GM23338 (cell line): ENCODE data around the gene HAS3. TPM values are rescaled to one million over a fixed set of nuclear protein-coding genes. Genes with fewer than 3 reads are reported as not detected.

Experiments
- ATAC-seq: fragments of 200-7000 bp; cut with Tn5 transposase; 3 replicates; pipeline ENCODE4 v1.9.1; 2020
- DNase-seq: peaks from one replicate; pipeline ENCODE4 v3.0.0-alpha.2; 2015; ENCODE audit warnings: low spot score
- H2AFZ ChIP-seq: fragments of 200-600 bp; sonication (generic); 2 replicates; pipeline ENCODE4 v1.8.0; 2016; ENCODE audit warnings: antibody characterized with exemption, mild to moderate bottlenecking, moderate library complexity
- H3F3A ChIP-seq: fragments of 200-600 bp; sonication (generic); replicated peaks from 2 replicates; pipeline ENCODE4 v1.8.0; 2017; ENCODE audit warnings: antibody characterized with exemption, mixed run types, low read depth
- H3K27ac ChIP-seq: fragments of 200-600 bp; sonication (generic); 2 replicates; pipeline ENCODE4 v1.6.1; 2016; ENCODE audit warnings: low read depth
- H3K27me3 ChIP-seq: fragments of 200-600 bp; sonication (generic); 2 replicates; pipeline ENCODE4 v1.8.0; 2016; ENCODE audit warnings: mild to moderate bottlenecking, mixed run types, moderate library complexity; ENCODE audit not compliant: insufficient read depth
- H3K36me3 ChIP-seq: fragments of 200-600 bp; sonication (generic); 2 replicates; pipeline ENCODE4 v1.8.0; 2016; ENCODE audit warnings: mild to moderate bottlenecking; ENCODE audit not compliant: insufficient read depth
- H3K4me1 ChIP-seq: fragments of 200-600 bp; sonication (generic); 2 replicates; pipeline ENCODE4 v1.8.0; 2016; ENCODE audit warnings: mild to moderate bottlenecking, moderate library complexity; ENCODE audit not compliant: insufficient read depth
- H3K4me2 ChIP-seq: fragments of 200-600 bp; sonication (generic); 2 replicates; pipeline ENCODE4 v1.7.1; 2017; ENCODE audit warnings: mixed run types
- H3K4me3 ChIP-seq: fragments of 200-600 bp; sonication (generic); 2 replicates; pipeline ENCODE4 v1.6.1; 2016; ENCODE audit warnings: mixed run types
- H3K79me2 ChIP-seq: fragments of 200-600 bp; sonication (generic); replicated peaks from 2 replicates; pipeline ENCODE4 v1.8.0; 2017; ENCODE audit warnings: mild to moderate bottlenecking; ENCODE audit not compliant: insufficient read depth
- H3K9me2 ChIP-seq: fragments of 200-600 bp; sonication (generic); 2 replicates; pipeline ENCODE4 v1.8.0; 2017; ENCODE audit not compliant: insufficient read depth
- H4K20me1 ChIP-seq: fragments of 200-600 bp; sonication (generic); replicated peaks from 2 replicates; pipeline ENCODE4 v1.8.0; 2017; ENCODE audit warnings: mild to moderate bottlenecking; ENCODE audit not compliant: insufficient read depth
- H3K27ac Mint-ChIP-seq: 2 replicates; pipeline ENCODE4 v1.8.0; 2020; ENCODE audit warnings: inconsistent platforms, mild to moderate bottlenecking, moderate library complexity, mixed read lengths
- H3K27me3 Mint-ChIP-seq: 3 replicates; pipeline ENCODE4 v1.8.0; 2022; ENCODE audit warnings: low read depth, mild to moderate bottlenecking, moderate library complexity, mixed read lengths, inconsistent platforms; ENCODE audit not compliant: insufficient read depth, poor library complexity
- H3K36me3 Mint-ChIP-seq: 3 replicates; pipeline ENCODE4 v1.8.0; 2021; ENCODE audit warnings: low read depth, mild to moderate bottlenecking, inconsistent platforms, moderate library complexity, mixed read lengths
- H3K4me1 Mint-ChIP-seq: 3 replicates; pipeline ENCODE4 v1.8.0; 2020; ENCODE audit warnings: mild to moderate bottlenecking, inconsistent platforms, mixed read lengths
- H3K4me3 Mint-ChIP-seq: 3 replicates; pipeline ENCODE4 v1.8.0; 2021; ENCODE audit warnings: moderate library complexity, mild to moderate bottlenecking, inconsistent platforms, mixed read lengths
- H3K9me3 Mint-ChIP-seq: 3 replicates; pipeline ENCODE4 v1.8.0; 2020; ENCODE audit warnings: moderate library complexity, mild to moderate bottlenecking, inconsistent platforms, mixed read lengths
- CREB1 ChIP-seq: fragments of 250-450 bp; sonication (Bioruptor Pico); IDR thresholded peaks from 2 replicates; pipeline ENCODE4 v1.5.0; 2020; ENCODE audit warnings: low read depth, mild to moderate bottlenecking, moderate library complexity
- EZH2 ChIP-seq: fragments of 200-600 bp; sonication (generic); IDR thresholded peaks from one replicate; pipeline ENCODE4 v1.8.0; 2017; ENCODE audit warnings: antibody characterized with exemption, mild to moderate bottlenecking, low read depth; ENCODE audit not compliant: unreplicated experiment
- JUNB ChIP-seq: IDR thresholded peaks from one replicate; pipeline ENCODE4 v1.6.1; 2016; ENCODE audit warnings: antibody characterized with exemption; ENCODE audit not compliant: unreplicated experiment
- POLR2AphosphoS5 ChIP-seq: IDR thresholded peaks from 2 replicates; pipeline ENCODE4 v1.6.1; 2016; ENCODE audit warnings: antibody characterized with exemption, low read depth
- ZNF331 ChIP-seq: fragments of 250-450 bp; sonication (Bioruptor Pico); IDR thresholded peaks from 2 replicates; pipeline ENCODE4 v1.5.0; 2020; ENCODE audit warnings: low read depth, mild to moderate bottlenecking, moderate library complexity
- polyA plus RNA-seq: library from polyadenylated mRNA; unstranded; fragments of >200 nt; fragmentation: Nextera tagmentation; extraction: Ambion mirVana; gene quantifications from 2 replicates; pipeline ENCODE4 v1.2.1, GENCODE V29; 2016
- total RNA-seq: library from RNA; depleted of rRNA; stranded (reverse); fragments of >200 nt; shearing (Covaris generic); gene quantifications from 2 replicates; pipeline ENCODE4 v1.2.3, GENCODE V29; 2014
- TF ChIP-seq, protein P1 (sequence below): IDR thresholded peaks from one replicate; pipeline ENCODE4 v1.6.1; 2018; ENCODE audit warnings: antibody characterized with exemption; ENCODE audit not compliant: unreplicated experiment
- TF ChIP-seq, protein P2 (sequence below), 2 experiments: fragments of 200-600 bp in 1 of 2; sonication (generic) in 1 of 2; conservative IDR thresholded peaks; 2 replicates each; pipeline versions ENCODE4 v1.5.1 to v1.6.1; 2016 to 2017; ENCODE audit warnings: antibody characterized with exemption in 2 of 2, low read depth in 2 of 2, mild to moderate bottlenecking in 2 of 2, moderate library complexity in 1 of 2
- TF ChIP-seq, protein P3 (sequence below): IDR thresholded peaks from 2 replicates; pipeline ENCODE4 v1.6.1; 2016; ENCODE audit warnings: antibody characterized with exemption

HAS3 gene
- total and polyA plus RNA-seq, 2 experiments from 2014 or later = 7.3 to 54.9 TPM

DNA sequence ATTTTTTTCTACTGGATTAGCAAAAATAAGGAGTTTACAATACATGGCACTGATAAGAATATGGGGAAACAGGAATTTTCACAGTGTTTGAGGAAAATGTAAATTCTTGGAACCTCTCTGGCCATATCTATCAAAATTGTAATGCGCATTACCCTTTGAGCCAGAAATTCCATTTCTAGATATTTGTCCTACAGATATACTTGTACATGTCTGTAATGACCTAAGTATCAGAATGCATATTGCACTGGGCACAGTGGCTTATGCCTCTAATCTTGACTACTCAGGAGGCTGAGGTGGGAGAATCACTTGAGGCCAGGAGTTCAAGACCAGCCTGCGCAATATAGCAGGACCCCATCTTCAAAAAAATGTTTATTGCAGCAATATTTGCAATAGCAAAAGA, 25.8 kb upstream of the HAS3 start (continued):
- TF ChIP-seq, protein P1, sequence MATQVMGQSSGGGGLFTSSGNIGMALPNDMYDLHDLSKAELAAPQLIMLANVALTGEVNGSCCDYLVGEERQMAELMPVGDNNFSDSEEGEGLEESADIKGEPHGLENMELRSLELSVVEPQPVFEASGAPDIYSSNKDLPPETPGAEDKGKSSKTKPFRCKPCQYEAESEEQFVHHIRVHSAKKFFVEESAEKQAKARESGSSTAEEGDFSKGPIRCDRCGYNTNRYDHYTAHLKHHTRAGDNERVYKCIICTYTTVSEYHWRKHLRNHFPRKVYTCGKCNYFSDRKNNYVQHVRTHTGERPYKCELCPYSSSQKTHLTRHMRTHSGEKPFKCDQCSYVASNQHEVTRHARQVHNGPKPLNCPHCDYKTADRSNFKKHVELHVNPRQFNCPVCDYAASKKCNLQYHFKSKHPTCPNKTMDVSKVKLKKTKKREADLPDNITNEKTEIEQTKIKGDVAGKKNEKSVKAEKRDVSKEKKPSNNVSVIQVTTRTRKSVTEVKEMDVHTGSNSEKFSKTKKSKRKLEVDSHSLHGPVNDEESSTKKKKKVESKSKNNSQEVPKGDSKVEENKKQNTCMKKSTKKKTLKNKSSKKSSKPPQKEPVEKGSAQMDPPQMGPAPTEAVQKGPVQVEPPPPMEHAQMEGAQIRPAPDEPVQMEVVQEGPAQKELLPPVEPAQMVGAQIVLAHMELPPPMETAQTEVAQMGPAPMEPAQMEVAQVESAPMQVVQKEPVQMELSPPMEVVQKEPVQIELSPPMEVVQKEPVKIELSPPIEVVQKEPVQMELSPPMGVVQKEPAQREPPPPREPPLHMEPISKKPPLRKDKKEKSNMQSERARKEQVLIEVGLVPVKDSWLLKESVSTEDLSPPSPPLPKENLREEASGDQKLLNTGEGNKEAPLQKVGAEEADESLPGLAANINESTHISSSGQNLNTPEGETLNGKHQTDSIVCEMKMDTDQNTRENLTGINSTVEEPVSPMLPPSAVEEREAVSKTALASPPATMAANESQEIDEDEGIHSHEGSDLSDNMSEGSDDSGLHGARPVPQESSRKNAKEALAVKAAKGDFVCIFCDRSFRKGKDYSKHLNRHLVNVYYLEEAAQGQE = no peak
- TF ChIP-seq, protein P2, sequence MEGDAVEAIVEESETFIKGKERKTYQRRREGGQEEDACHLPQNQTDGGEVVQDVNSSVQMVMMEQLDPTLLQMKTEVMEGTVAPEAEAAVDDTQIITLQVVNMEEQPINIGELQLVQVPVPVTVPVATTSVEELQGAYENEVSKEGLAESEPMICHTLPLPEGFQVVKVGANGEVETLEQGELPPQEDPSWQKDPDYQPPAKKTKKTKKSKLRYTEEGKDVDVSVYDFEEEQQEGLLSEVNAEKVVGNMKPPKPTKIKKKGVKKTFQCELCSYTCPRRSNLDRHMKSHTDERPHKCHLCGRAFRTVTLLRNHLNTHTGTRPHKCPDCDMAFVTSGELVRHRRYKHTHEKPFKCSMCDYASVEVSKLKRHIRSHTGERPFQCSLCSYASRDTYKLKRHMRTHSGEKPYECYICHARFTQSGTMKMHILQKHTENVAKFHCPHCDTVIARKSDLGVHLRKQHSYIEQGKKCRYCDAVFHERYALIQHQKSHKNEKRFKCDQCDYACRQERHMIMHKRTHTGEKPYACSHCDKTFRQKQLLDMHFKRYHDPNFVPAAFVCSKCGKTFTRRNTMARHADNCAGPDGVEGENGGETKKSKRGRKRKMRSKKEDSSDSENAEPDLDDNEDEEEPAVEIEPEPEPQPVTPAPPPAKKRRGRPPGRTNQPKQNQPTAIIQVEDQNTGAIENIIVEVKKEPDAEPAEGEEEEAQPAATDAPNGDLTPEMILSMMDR (conservative IDR thresholded peaks at IDR 0.05; ENCODE audit: low read depth in 2 of 2) = no peak

DNA sequence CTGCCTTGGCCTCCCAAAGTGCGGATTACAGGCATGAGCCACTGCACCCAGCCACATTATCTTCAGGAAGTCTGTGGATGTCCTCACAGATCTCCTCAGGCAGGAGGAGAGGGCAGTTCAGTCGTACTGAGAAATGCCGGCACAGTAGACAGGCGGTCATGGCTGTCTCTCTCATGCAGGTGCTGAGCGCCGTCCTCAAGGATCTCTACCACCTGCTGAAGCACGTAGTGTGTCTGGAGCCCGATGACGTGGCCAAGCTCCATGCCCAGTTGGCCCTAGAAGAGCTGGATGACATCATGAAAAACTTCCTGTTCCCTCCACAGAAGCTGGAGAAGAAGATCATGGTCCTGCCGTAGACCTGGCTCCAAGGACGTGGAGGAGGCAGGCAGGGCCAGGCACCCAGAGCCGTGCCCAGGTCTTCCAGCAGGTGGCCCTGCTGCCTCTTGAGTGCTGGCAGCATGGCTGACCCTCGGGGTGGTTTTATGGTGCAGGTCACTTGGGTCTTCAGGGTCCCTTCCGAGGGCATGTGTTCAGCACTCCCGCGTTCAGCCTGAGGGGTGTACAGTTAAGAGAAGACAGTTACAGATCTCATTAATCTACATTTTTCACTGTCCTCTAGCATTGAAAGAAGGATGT, 22.0 kb upstream of the HAS3 start:
- H4K20me1 ChIP-seq = no peaks in the 10 kb centered on the region
- peaks cover 8% of the 10 kb centered on the region for H3K27me3 Mint-ChIP-seq
- H3K27ac Mint-ChIP-seq = no peak overlapping the region
- H3K4me1 Mint-ChIP-seq = peaks cover 24% of the 10 kb centered on the region
- H3K27me3 ChIP-seq = no peaks in the 10 kb centered on the region
- H3K9me2 ChIP-seq = peaks cover 7% of the 10 kb centered on the region; the same call in 1 of the 2 replicates
- H2AFZ ChIP-seq = no peak overlapping the region
- H3K27ac ChIP-seq = 0 out of 2 replicates have a peak overlapping the region, but pooled peaks have one; percentile 15
- H3K4me1 ChIP-seq = peaks cover 25% of the 10 kb centered on the region
- no peaks in the 10 kb centered on the region for H3K9me3 Mint-ChIP-seq
- peaks cover 9% of the 10 kb centered on the region; the same call in 1 of the 2 replicates for H3F3A ChIP-seq
- H3K36me3 Mint-ChIP-seq = peaks cover 17% of the 10 kb centered on the region; the same call in 1 of the 3 replicates
- no peaks in the 10 kb centered on the region for H3K79me2 ChIP-seq
- DNase-seq (no peak), ATAC-seq (peak; percentile 85)
- TF ChIP-seq, protein P2 (conservative IDR thresholded peaks at IDR 0.05; ENCODE audit: low read depth in 2 of 2) = peak; percentile 46 to 82
- TF ChIP-seq POLR2AphosphoS5 = no peak
- no peak overlapping the region for H3K4me3 Mint-ChIP-seq
- peak overlapping the region; percentile 62; the same call in 1 of the 2 replicates for H3K4me2 ChIP-seq
- no peaks in the 10 kb centered on the region for H3K36me3 ChIP-seq
- no peak overlapping the region for H3K4me3 ChIP-seq

DNA sequence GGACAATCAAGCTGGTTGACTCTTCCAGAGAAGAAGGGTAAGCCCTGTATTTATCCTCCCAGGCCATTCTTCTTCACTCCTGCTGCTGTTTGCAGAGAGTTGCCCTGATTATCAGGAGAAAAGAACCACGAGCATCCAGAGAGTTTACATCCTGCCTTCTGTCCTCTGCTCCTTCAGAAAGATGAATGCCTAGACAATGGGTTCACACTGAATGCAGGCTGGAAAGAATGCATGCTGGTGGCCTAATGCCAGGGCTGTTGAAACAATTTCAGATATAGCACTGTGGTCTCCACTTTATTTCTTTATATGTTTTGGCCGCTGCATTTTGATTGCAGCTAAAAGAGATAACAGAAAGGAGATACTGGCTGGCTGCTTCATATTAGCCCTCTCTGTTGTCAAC, 21.2 kb upstream of the HAS3 start:
- Mint-ChIP-seq H3K27ac (no peak overlapping the region), H3K4me1 (peaks cover 30% of the 10 kb centered on the region), H3K4me3 (no peak overlapping the region), H3K9me3 (no peaks in the 10 kb centered on the region), H3K27me3 (peaks cover 12% of the 10 kb centered on the region), H3K36me3 (peaks cover 17% of the 10 kb centered on the region; the same call in 1 of the 3 replicates)
- peak overlapping the region; percentile 15; the same call in 1 of the 2 replicates for H3K27ac ChIP-seq
- peaks cover 22% of the 10 kb centered on the region for H3K4me1 ChIP-seq
- no peak overlapping the region for H2AFZ ChIP-seq
- peaks cover 15% of the 10 kb centered on the region; the same call in 1 of the 2 replicates for H3F3A ChIP-seq
- ATAC-seq (no peak), DNase-seq (no peak)
- H3K79me2 ChIP-seq = no peaks in the 10 kb centered on the region
- H3K4me3 ChIP-seq = no peak overlapping the region
- H4K20me1 ChIP-seq = no peaks in the 10 kb centered on the region
- H3K4me2 ChIP-seq = peak overlapping the region; percentile 62
- no peaks in the 10 kb centered on the region for H3K27me3 ChIP-seq
- peaks cover 7% of the 10 kb centered on the region; the same call in 1 of the 2 replicates for H3K9me2 ChIP-seq
- H3K36me3 ChIP-seq = no peaks in the 10 kb centered on the region
- TF ChIP-seq JUNB (no peak), POLR2AphosphoS5 (no peak), EZH2 (no peak), ZNF331 (CRISPR knock-in tag) (no peak), CREB1 (CRISPR knock-in tag) (no peak)
- TF ChIP-seq, protein P3, sequence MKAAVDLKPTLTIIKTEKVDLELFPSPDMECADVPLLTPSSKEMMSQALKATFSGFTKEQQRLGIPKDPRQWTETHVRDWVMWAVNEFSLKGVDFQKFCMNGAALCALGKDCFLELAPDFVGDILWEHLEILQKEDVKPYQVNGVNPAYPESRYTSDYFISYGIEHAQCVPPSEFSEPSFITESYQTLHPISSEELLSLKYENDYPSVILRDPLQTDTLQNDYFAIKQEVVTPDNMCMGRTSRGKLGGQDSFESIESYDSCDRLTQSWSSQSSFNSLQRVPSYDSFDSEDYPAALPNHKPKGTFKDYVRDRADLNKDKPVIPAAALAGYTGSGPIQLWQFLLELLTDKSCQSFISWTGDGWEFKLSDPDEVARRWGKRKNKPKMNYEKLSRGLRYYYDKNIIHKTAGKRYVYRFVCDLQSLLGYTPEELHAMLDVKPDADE = no peak
- TF ChIP-seq, protein P1 = no peak
